Measurements from ENCODE around the gene CCDC57.
"Not testable (repeated sequence)": the region's sequence is repeated elsewhere in the genome, so short reads cannot be mapped to it uniquely, and the experiment has no call there.

Gene CCDC57

GRCh38 chr17:82175951-82176350, 36.7 kb downstream of the CCDC57 start:
- DNase-seq (ENCODE audit: low spot score): no peak

GRCh38 chr17:82175201-82175600, 37.4 kb downstream of the CCDC57 start:
- DNase-seq (ENCODE audit: low spot score): no peak

- DNase-seq (ENCODE audit: low spot score): not testable (repeated sequence)
Observed at GRCh38 chr17:82174042-82174857, 38.4 kb downstream of the CCDC57 start.

GRCh38 chr17:82173351-82174041, 39.1 kb downstream of the CCDC57 start:
- DNase-seq (ENCODE audit: low spot score): no peak

GRCh38 chr17:82172486-82173160, 40.0 kb downstream of the CCDC57 start:
- DNase-seq (ENCODE audit: low spot score): no peak

- no peak for DNase-seq (ENCODE audit: low spot score)
Observed at GRCh38 chr17:82171750-82172375, 40.8 kb downstream of the CCDC57 start.

- peak; percentile 26 for DNase-seq (ENCODE audit: low spot score)
Observed at GRCh38 chr17:82170412-82170961, 42.2 kb downstream of the CCDC57 start.

GRCh38 chr17:82168568-82168967, 44.1 kb downstream of the CCDC57 start:
- DNase-seq (ENCODE audit: low spot score): no peak

- DNase-seq (ENCODE audit: low spot score): no peak
Observed at GRCh38 chr17:82167028-82167427, 45.6 kb downstream of the CCDC57 start.

GRCh38 chr17:82164853-82165252, 47.8 kb downstream of the CCDC57 start:
- no peak for DNase-seq (ENCODE audit: low spot score)

- DNase-seq (ENCODE audit: low spot score): no peak
Observed at GRCh38 chr17:82161216-82161615, 51.4 kb downstream of the CCDC57 start.

GRCh38 chr17:82160075-82160474, 52.6 kb downstream of the CCDC57 start:
- DNase-seq (ENCODE audit: low spot score): no peak

- no peak for DNase-seq (ENCODE audit: low spot score)
Observed at GRCh38 chr17:82158825-82159224, 53.8 kb downstream of the CCDC57 start.

GRCh38 chr17:82157046-82158035, 55.3 kb downstream of the CCDC57 start:
- no peak for DNase-seq (ENCODE audit: low spot score)

- DNase-seq (ENCODE audit: low spot score): no peak
Observed at GRCh38 chr17:82156284-82156925, 56.2 kb downstream of the CCDC57 start.

- no peak for DNase-seq (ENCODE audit: low spot score)
Observed at GRCh38 chr17:82155606-82156005, 57.0 kb downstream of the CCDC57 start.

GRCh38 chr17:82154881-82155331, 57.7 kb downstream of the CCDC57 start:
- DNase-seq (ENCODE audit: low spot score): no peak

- DNase-seq (ENCODE audit: low spot score): peak; percentile 98
Observed at GRCh38 chr17:82153745-82154375, 58.8 kb downstream of the CCDC57 start.

GRCh38 chr17:82153295-82153691, 59.3 kb downstream of the CCDC57 start:
- DNase-seq (ENCODE audit: low spot score): no peak

All from D341Med (cell line).